NCI-H460 (cell line): ENCODE results near the gene ATP5ME. TPM values are rescaled to one million over a fixed set of nuclear protein-coding genes. Genes with fewer than 3 reads are reported as not detected.
"Not testable (repeated sequence)": the region's sequence is repeated elsewhere in the genome, so short reads cannot be mapped to it uniquely, and the experiment has no call there.

ENCODE experiments used
- DNase-seq: peaks from one replicate; pipeline ENCODE4 v3.0.0-alpha.2; 2016; ENCODE audit warnings: low read depth; ENCODE audit errors: extremely low read depth
- total RNA-seq: library from RNA; depleted of rRNA; stranded (reverse); fragments of >200 nt; shearing (Covaris generic); gene quantifications from 2 replicates; pipeline ENCODE4 v1.2.3, GENCODE V29; 2014

ATP5ME gene
- total RNA-seq, 1 experiment from 2014 or later: 307 TPM

DNA sequence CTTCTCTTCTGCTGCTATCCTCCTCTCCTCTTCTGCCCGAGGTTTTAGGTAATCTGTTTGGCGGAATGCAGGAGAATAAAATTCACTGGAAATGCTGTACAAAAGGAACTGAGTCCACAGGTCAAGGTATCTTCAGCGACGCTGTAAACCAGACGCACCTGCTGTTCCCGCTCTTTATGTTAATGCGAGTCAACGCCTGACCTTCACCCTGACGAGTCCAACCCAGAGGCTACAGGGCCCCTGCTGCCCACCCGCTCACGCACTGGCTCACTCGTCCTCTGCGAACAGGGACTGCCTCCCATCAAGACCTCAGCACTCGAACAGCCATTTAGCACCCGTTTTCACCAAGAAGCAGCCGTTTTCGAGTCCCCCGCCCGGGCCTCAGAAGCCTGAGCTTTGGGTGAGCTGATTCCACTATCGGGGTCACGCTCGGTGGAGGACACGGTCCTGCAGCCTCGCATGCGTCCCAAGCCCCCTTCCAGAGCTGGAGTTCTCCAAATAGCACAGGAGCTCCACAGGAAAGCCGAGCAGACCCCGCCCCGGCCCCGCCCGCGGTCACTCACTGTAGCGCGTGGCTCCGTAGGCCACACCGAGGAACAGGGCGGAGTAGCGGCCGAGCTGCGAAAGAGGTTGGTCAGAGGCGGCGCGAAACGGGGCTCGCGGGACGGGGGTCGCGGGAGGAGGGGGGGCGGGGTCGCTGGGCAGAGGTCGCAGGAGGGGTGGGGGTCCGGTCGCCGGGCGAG is 556 bp downstream of the ATP5ME start:
- no peak for DNase-seq

DNA sequence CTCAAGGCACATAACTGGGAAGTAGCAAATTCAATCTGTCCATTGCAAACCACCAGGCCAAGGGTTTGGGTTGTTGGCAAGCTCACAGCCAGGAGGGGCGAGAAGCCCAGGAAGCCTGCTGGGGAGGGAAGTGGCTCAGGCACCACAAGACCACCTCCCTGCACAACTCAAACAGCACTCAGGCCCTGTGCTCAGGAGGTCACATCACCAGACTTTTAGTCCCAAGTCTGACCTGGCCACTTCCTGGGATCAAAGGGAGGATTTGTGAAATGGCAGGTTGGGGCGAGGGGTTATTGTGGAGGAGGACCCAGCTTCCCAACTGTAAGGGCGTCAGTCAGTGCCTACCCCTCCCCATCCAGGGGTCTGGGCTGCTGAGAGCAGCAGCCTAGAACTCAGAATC is 2.3 kb downstream of the ATP5ME start:
- DNase-seq: no peak

DNA sequence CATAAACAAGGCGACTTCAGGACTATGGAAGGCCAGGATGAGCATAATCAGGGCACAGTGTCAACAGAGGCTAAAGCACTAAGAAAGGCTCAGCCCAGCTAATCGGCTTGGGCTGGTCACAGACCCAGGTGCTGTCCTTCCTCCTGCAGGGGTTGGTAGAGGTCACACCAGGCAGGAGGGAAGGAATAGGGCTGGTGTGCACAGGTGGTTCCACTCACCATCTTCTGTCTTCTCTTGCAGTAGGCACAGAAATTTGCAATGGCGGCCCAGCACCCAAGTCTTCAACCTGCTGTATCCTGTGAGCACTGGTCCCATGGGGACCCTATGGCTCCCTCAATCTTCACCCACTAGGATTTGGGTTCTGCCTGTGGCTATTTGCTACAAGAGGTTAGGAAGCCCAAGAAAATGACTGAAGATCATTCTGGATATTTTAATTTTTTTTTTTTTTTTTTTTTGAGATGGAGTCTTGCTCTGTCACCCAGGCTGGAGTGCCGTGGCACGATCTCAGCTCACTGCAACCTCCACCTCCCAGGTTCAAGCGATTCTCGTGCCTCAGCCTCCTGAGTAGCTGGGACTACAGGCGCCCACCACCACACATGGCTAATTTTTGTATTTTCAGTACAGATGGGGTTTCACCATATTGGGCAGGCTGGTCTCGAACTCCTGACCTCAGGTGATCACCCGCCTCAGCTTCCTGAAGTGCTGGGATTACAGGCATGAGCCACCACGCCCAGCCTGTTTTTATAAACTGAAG is 4.1 kb downstream of the ATP5ME start:
- not testable (repeated sequence) for DNase-seq

GRCh38 chr4:668219-668618 is 5.9 kb downstream of the ATP5ME start:
- not testable (repeated sequence) for DNase-seq

GRCh38 chr4:667545-667925 is 6.5 kb downstream of the ATP5ME start:
- no peak for DNase-seq

GRCh38 chr4:666822-667544 is 7.1 kb downstream of the ATP5ME start:
- DNase-seq: no peak

GRCh38 chr4:666436-666810 is 7.7 kb downstream of the ATP5ME start:
- DNase-seq: no peak

- no peak for DNase-seq
Observed at GRCh38 chr4:665751-666435, 8.2 kb downstream of the ATP5ME start.

DNA sequence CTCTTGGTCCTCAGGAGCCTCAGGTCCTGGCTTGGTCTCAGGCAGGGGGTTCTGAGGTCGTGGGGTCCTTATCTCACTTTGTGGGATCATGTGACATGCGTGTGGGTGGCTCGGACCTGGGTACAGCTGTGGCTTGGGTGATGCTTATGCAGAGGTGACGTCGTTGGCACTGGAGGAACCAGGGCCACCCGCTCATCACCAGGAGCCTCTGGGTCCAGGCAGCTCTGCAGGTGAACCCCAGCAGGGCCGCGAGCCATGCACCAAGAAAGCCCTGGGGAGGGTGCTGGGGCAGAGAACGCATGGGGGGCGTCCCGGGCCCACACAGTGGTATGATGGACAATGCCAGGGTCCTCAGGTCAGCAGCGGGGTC is 8.7 kb downstream of the ATP5ME start:
- no peak for DNase-seq

DNA sequence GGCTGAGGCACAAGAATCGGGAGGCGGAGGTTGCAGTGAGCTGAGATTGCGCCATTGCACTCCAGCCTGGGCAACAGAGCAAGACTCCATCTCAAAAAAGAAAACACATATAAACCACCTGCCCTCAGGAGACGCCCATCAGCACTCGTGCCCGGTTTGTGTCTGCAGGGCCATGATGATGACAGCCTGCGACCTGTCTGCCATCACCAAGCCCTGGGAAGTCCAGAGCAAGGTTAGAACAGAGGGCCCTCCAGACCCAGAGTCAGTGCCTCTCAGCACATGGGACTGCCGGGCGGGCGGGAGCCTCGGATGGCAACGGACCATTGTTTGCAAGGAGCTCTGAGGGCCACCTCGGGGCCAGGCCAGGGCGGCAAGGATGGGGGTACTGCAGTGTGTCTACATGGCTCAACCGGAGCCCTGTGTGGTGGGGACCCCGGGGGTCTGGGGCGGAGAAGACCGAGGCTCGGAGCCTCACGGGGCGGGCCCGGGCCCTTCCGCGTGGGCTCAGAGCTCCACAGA is 9.3 kb downstream of the ATP5ME start:
- no peak for DNase-seq

- DNase-seq: no peak
Observed at GRCh38 chr4:663438-664428, 10.3 kb downstream of the ATP5ME start.

DNA sequence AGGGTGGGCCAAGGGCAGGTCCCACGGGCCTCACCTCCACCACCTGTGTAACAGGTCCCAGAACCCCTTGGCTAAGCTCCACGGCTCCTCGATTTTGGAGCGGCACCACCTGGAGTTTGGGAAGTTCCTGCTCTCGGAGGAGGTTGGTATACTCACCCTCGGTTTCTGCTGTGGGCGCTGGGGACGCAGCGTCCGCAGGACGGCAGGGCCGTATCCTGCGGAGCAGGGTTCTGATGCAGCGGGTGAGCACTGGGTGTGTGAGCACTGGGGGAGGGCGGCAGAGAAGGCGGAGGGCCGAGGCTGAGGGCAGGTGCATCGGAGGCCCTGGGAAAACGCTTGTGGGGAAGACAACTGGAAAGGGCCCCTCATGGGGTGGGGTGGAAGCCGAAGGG is 11.0 kb downstream of the ATP5ME start:
- DNase-seq: no peak

DNA sequence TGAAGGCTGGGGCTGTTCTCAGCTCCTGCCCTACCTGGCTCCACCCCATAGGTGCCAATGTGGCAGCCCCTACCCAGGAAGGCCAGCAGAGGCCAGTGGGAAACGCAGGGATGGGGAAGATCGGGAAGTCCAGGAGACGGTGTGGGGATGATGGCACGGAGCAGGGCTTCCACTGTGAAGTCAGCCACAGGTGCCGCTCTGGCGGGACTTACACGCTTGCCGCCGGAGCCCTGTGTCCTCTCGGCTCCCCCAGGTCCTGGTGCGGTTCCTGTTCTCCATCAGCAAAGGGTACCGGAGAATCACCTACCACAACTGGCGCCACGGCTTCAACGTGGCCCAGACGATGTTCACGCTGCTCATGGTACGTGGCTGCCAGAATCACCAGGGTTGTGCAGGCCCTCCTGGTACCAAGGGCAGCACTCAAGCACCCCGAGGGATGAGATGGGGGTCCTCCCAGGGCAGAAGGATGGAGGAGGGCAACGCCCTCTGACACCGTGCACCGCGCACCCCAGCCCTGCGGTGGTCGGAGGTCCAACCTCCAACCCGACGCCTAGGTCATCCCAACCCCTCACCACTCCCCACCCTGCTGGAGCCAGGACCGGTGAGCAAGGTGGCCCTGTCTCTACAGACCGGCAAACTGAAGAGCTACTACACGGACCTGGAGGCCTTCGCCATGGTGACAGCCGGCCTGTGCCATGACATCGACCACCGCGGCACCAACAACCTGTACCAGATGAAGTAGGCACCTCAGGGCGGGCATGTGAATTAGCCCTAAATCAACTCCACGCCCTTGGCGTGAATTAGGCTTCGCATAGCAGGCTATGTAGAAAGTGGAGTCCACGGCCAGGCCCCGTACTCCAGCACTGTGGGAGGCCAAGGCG is 12.0 kb downstream of the ATP5ME start:
- DNase-seq: no peak

DNA sequence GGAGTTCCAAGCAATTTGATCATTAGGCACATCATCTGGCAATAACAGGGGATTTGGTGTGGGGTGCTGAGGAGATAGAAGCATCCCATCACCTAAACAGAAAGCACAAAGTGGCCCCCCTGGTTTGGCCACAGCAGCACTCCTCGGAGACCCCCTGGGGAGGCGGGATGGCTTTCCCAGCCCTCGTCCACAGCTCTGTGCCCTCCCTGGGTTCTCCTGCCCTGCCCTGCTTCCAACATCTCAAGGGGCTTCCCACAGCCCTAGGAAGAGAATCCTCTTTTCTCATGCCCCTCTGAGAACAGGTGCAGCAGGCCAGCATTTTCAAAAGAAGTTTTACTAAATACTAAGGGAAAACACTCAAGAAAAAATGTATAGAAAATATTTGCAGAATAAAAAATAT is 12.8 kb downstream of the ATP5ME start:
- DNase-seq: no peak

- no peak for DNase-seq
Observed at GRCh38 chr4:660401-660800, 13.7 kb downstream of the ATP5ME start.

DNA sequence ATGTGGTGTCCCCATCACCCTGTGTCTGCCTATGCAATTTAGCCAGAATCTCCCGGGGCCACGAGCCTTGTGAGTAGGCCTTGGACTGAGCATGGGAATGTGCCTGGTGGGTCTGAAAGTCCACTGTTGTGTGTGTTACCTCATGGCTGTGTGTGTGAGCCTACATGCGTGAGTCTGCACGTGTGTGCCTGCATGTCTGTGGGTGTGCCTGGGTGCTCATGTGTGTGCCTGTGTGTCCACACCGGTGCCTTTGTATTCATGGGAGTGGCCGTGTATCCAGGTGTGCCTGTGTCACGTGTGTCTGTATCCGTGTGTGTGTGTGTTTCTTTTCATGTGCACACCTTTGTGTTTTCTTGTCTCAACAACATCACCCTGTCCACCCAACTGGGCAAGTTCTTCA is 14.2 kb downstream of the ATP5ME start:
- no peak for DNase-seq

DNA sequence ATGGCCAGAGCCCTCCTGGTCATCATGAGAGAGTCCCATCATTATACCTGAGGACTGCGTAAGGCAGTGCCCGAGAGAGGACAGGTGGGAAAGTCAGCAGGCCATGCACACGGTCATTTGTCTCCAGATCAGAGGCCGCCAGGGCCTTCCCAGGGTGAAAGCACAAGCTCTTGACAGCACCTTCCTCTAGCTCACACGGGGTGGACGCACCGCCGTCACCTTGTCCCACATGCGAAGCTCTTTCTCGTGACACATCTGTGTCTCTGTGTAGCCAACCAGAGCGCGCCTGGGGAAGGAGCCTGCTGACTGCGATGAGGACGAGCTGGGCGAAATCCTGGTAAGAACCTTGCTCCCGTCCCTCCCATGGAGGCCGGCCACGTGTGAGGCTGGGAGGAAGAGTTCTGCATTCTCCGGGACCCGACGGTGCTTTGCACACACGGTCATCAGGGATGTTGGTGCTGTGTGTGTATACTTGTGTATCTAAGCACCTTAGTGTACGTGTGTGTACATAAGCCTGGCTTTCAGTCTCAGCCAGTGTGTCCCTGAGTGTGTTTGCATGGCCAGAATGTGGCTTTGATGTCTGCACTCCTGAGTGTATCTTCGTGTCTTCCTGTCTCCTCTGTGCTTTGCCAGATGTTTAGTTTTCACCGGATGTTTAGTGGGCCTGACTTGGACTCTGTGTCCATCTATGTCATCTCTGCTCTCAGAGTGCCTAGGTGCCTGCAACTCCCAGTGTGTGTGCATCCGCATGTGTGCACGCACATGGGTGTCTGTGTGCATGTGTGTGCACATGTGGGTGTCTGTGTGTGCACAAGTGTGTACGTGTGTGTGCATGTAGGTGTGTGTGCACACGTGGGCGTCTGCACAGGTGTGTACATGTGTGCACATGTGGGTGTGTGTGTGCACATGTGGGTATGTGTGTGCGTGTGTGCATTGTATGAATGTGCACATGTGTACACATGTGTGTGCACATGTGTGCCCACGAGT is 15.1 kb downstream of the ATP5ME start:
- no peak for DNase-seq
